ENCODE data around the gene RAB31. TPM values are rescaled to one million over a fixed set of nuclear protein-coding genes. Genes with fewer than 3 reads are reported as not detected.

Gene RAB31
- total and polyA plus RNA-seq, 2 of the 13 experiments (the other 11 are each of a cell fraction or from before 2014, with no cell fraction given): 1.1 to 1.7 TPM

DNA sequence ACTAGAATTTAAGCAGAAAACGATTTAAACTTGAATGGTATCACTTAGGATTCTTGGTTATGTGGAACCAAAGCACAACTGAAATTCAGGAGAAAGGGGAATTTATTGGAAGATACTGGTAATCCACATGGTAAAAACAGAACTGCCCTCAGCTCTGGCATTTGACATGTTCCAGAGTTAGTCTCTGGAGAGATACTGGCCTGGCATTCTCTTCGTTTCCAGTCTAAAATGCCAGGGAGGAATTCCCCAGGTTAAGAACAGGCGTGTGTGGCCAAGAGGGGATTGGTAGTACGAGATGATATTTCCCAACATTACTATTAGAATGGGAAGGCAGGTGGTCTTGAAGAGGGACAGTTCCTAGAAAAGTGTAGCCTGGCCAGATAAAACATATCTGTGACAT, 109.2 kb downstream of the RAB31 start (continued):
- no peak for TF ChIP-seq ZFP90 (CRISPR knock-in tag; IDR thresholded peaks at IDR 0.05; ENCODE audit: borderline replicate concordance)

DNA sequence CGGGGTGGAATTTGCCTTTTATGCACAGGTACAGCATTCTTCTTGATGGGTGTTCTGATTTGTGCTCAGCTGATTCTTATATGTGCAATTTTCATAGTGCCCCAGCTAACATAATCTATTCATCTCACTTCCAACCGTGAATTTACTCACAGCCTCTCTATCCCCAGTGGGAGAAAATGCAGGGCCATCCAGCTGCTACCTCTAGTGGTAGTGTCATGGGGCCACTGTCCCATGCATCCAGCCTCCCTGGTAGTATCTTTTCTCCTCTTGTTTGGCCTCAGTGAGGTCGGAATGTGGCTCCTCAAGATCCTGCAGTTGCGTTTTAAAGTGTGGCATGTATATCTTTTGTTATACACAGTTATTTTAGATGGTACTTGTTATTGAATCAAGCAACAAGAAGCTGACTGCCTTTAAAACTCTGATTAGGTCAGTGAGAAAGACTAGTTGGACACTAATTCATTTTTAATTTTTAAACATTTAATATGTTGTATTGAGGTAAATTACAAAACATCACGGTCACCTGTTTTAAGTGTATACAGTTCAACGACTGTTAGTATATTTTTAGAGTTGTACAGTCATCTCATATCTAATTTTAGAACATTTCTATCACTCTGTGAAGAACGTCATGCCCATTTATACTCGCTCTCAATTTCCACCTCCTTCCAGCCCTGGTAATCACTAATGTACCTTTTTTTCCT, 109.8 kb downstream of the RAB31 start:
- Histone ChIP-seq H3K36me3 (replicated peaks in 1 of 2; ENCODE audit: control insufficient read depth in 1 of 2, insufficient read depth in 2 of 2, low read length in 2 of 2) (no peaks in the 10 kb centered on the region), H4K20me1 (ENCODE audit: insufficient read depth, low read length) (no peaks in the 10 kb centered on the region), H3K27ac (ENCODE audit: extremely low read length, insufficient read depth, low read length) (no peak overlapping the region), H3K9ac (ENCODE audit: insufficient read depth, low read depth, low read length) (no peak overlapping the region), H3K9me3 (ENCODE audit: low read length) (no peaks in the 10 kb centered on the region), H3K79me2 (ENCODE audit: insufficient read depth, low read length) (no peaks in the 10 kb centered on the region), H2AFZ (ENCODE audit: low read length) (no peak overlapping the region), H3K27me3 (ENCODE audit: control insufficient read depth in 1 of 2, insufficient read depth in 2 of 2, low read length in 2 of 2) (no peaks in the 10 kb centered on the region), H3K4me3 (replicated peaks in 1 of 3; ENCODE audit: insufficient read depth in 1 of 3, low read depth in 2 of 3, low read length in 3 of 3) (no peak overlapping the region), H3K4me1 (ENCODE audit: insufficient read depth, low read length) (peaks cover 16% of the 10 kb centered on the region), H3K4me2 (ENCODE audit: low read depth, low read length) (no peak overlapping the region)
- ATAC-seq: no peak
- POLR2A ChIA-PET: no interaction called here
- intact Hi-C loops (cut with micrococcal nuclease; ENCODE audit: unreplicated experiment): no loop called here
- no peak for DNase-seq (ENCODE audit: low spot score)
- FAIRE-seq: no peak
- BruUV-seq (replicated peaks): no TSS peak
- TF ChIP-seq ZFP36 (IDR thresholded peaks at IDR 0.05; ENCODE audit: borderline replicate concordance, low read depth, low read length, partially characterized antibody) (no peak), ISL2 (CRISPR knock-in tag; IDR thresholded peaks at IDR 0.05) (no peak), ZNF331 (CRISPR knock-in tag; IDR thresholded peaks at IDR 0.05) (no peak), ZNF776 (CRISPR knock-in tag; IDR thresholded peaks at IDR 0.05) (no peak), ZNF326 (CRISPR knock-in tag; IDR thresholded peaks at IDR 0.05; ENCODE audit: borderline replicate concordance) (no peak), XRCC5 (optimal IDR thresholded peaks at IDR 0.05; ENCODE audit: low read length) (no peak), ZNF598 (CRISPR knock-in tag; IDR thresholded peaks at IDR 0.05; ENCODE audit: borderline replicate concordance) (no peak), AGO1 (IDR thresholded peaks at IDR 0.05; ENCODE audit: low read depth, low read length, poor library complexity, severe bottlenecking) (no peak), WIZ (CRISPR knock-in tag; IDR thresholded peaks at IDR 0.05) (no peak), SALL1 (CRISPR knock-in tag; IDR thresholded peaks at IDR 0.05) (no peak)
- TF ChIP-seq, protein P1, sequence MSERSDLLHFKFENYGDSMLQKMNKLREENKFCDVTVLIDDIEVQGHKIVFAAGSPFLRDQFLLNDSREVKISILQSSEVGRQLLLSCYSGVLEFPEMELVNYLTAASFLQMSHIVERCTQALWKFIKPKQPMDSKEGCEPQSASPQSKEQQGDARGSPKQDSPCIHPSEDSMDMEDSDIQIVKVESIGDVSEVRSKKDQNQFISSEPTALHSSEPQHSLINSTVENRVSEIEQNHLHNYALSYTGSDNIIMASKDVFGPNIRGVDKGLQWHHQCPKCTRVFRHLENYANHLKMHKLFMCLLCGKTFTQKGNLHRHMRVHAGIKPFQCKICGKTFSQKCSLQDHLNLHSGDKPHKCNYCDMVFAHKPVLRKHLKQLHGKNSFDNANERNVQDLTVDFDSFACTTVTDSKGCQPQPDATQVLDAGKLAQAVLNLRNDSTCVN (CRISPR knock-in tag; IDR thresholded peaks at IDR 0.05; ENCODE audit: borderline replicate concordance): no peak
- TF ChIP-seq, protein P2, sequence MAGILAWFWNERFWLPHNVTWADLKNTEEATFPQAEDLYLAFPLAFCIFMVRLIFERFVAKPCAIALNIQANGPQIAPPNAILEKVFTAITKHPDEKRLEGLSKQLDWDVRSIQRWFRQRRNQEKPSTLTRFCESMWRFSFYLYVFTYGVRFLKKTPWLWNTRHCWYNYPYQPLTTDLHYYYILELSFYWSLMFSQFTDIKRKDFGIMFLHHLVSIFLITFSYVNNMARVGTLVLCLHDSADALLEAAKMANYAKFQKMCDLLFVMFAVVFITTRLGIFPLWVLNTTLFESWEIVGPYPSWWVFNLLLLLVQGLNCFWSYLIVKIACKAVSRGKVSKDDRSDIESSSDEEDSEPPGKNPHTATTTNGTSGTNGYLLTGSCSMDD (CRISPR knock-in tag; IDR thresholded peaks at IDR 0.05): no peak
- in situ Hi-C loops (cut with HindIII; ENCODE audit: extremely low pct_ligation_motif_present, low pct_unique_long_range_greater_than_20kb): no loop called here
- CTCF ChIA-PET (ENCODE audit: low intra/inter-chr PET ratio, low total read pairs): no interaction called here
- WGBS (ENCODE audit: low lambda C conversion rate): 60% methylated on average over 8 of the region's 8 CpGs
